Thyroid gland (tissue), 4 donors: Measurements from ENCODE around the gene KCNJ12.

Source experiments
- POLR2A ChIP-seq, 2 donors: fragments of 450-650 bp; IDR thresholded peaks; one replicate each; pipeline ENCODE4 v1.6.1; 2017; ENCODE audit warnings: antibody characterized with exemption in 2 of 2, mild to moderate bottlenecking in 2 of 2, moderate library complexity in 1 of 2
- TF ChIP-seq, protein P1 (sequence below), 6 experiments: fragments of 200-600 bp in 3 of 6; fragments of 450-650 bp in 3 of 6; sonication (generic) in 3 of 6; IDR thresholded peaks; one replicate each; pipeline ENCODE4 v1.5.1; 2016 to 2019; ENCODE audit warnings: antibody characterized with exemption in 6 of 6, mild to moderate bottlenecking in 2 of 6, inconsistent platforms in 1 of 6, moderate library complexity in 1 of 6

DNA sequence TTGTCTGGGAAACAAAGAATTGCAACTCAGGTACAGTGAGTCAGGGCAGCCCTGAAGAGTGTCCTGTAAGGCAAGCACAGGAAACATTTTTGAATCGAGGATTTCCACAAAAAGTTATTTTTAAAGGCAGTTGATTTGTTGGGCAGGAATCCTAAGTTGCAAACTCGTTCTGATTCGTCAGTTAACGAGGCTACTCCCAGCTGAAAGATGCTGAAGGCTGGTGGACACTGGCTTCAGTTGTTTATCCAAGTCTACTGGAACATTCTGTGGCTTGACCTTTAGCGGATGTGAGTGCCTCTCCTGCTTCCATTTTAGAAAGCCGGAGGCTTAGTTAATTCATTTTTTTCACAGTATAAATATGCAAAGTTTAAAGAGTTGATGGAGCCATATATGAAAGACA is 84.2 kb downstream of the KCNJ12 start:
- TF ChIP-seq POLR2A (IDR thresholded peaks at IDR 0.05), result no peak
- TF ChIP-seq, protein P1, sequence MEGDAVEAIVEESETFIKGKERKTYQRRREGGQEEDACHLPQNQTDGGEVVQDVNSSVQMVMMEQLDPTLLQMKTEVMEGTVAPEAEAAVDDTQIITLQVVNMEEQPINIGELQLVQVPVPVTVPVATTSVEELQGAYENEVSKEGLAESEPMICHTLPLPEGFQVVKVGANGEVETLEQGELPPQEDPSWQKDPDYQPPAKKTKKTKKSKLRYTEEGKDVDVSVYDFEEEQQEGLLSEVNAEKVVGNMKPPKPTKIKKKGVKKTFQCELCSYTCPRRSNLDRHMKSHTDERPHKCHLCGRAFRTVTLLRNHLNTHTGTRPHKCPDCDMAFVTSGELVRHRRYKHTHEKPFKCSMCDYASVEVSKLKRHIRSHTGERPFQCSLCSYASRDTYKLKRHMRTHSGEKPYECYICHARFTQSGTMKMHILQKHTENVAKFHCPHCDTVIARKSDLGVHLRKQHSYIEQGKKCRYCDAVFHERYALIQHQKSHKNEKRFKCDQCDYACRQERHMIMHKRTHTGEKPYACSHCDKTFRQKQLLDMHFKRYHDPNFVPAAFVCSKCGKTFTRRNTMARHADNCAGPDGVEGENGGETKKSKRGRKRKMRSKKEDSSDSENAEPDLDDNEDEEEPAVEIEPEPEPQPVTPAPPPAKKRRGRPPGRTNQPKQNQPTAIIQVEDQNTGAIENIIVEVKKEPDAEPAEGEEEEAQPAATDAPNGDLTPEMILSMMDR (IDR thresholded peaks at IDR 0.05), result no peak
